Fibroblast of lung (primary cell): ENCODE results near the gene SRSF9.

Experiments
- CTCF ChIP-seq, 2 donors: IDR thresholded peaks in 1 of 2; conservative IDR thresholded peaks in 1 of 2; 1 replicate in 1 of 2; 2 replicates in 1 of 2; pipeline ENCODE4 v1.5.1; 2011 to 2012; ENCODE audit warnings: low read length in 2 of 2, control low read depth in 1 of 2, inconsistent platforms in 1 of 2, low read depth in 1 of 2, mild to moderate bottlenecking in 1 of 2
- EZH2 ChIP-seq: IDR thresholded peaks from 2 replicates; pipeline ENCODE4 v1.5.1; 2012; ENCODE audit warnings: low read length, control low read depth, mild to moderate bottlenecking; ENCODE audit errors: missing control alignments

- TF ChIP-seq CTCF (conservative IDR thresholded peaks at IDR 0.05 in 1 of 2, IDR thresholded peaks at IDR 0.05 in 1 of 2; ENCODE audit: low read depth in 1 of 2, low read length in 2 of 2) (no peak), EZH2 (no peak)
These were observed 18.6 kb upstream of the SRSF9 start for GRCh38 chr12:120488057-120488640.
